GM21717 (cell line): ENCODE measurements around the gene SMARCAL1.

Experiments
- ATAC-seq: cut with Tn5 transposase; IDR thresholded peaks from one replicate; pipeline ENCODE4 v1.9.1; 2021; ENCODE audit warnings: mild to moderate bottlenecking, moderate library complexity; ENCODE audit not compliant: unreplicated experiment

The SMARCAL1 gene

DNA sequence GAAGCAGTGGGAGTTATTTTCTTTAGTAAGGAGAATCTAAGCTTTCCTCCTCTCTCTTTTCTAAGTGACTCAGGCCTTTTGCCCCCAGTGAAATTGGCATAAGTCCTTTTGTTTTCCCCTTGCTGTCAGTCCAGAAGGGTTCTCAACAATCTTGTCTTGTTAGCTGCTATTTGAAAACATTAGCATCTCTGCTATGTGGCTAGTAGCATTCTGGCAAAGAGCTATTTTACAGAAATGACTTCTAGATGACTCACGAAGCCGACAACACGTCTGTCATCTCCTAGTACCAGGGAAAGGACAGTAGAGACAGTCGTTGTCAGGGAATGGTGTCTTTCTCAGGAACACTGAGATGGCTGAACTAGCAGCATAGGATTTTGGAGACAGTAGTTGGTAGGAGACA is 14.7 kb downstream of the SMARCAL1 start:
- no peak for ATAC-seq

DNA sequence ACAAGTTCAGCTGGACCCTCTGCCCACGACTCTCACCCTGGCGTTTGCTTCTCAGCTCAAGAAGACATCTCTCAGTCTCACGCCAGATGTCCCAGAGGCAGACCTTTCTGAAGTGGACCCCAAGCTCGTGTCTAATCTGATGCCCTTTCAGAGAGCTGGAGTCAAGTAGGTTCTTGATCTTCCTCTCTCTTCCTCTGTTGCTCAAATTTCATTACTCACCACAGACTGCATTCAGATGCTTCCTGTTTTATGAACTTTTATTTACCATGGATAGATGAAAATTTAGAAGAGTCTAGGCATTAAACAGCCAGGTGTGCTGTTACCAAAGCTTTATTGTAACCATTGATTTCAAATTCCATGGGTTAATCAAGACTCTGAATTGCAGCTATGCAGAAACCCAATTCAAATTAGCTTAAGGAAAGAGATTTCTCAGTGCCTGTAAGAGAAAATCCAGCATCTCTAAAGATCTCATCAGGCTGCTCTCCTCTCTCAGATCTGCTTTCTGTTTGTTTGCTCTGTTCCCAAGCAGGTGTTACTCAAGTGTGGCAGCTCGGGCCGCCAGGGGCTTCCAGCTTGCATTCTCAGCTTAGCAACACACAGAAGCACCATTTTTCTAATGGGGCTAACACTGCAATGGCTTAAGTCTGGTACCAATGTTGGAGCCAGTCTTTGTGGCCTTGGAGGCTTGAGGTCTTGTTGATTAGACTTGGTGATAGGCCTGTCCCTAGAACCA is 16.5 kb downstream of the SMARCAL1 start:
- no peak for ATAC-seq

DNA sequence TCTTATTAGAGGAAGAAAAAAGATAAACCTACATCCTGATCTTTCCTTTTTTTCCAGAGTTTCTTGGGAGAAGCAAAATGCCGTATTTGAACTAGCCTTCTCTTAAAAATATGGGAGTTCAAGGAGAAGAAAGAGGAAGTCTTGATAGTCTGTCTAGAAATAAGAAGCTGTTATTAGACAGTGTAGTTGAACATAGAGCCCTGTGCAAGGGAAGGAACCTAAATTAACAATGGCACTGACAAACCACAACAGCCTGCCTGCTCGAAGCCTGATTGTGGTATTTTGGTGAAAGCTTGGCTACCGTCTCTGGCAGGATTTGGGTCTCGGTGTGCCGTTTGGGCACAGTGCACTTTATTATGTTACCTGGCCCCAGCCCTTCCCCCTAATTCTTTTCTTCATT is 17.1 kb downstream of the SMARCAL1 start:
- no peak for ATAC-seq

DNA sequence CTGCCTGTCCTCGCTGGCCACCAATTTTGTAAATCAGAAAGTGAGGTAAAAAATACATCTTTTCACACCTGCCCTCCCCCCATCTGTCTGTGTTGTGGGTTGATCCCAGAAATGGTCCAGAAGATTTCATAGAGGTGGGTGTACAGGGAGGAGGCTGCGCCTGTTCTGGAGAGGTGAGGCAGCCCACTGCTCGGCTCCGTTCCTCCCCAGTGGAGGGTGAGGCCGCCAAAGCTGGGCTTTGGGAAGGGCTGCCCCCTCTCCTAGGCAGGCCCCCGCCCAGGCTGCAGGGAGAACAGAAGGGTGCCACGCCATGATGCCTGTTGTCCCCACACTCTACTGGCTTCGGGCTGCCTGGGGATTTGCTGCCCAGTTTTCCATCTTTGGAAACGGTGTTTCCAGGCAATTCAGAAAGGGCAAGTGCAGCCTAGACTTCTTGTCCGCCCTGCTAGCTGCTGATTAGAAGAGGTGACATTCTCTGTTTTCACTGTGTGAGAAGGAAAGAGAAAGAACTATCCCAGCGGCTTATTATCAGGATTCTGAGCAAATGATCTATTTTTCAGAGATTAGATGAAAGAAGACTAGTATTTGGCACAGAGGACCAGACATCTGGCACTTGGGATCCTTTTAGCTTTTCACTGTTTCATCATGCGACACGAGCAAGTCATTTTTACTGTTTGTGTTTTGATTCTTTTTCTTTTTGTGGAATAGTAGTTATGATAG is 18.7 kb downstream of the SMARCAL1 start:
- no peak for ATAC-seq

DNA sequence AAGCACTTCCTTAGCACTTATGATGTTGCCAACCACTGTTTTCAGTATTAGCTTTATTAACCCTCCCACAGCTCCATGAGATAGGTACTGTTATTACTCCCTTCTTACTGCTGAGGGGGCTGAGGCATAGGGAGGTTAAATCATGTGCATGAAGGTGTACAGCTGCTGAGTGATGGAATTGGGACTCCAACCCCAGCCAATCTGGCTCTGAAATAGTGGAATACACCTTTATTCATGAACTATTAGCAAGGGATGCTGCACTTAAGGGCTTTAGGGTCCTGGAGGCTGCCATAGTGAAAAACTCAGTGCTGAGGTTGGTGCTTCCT is 19.2 kb downstream of the SMARCAL1 start:
- ATAC-seq = no peak

DNA sequence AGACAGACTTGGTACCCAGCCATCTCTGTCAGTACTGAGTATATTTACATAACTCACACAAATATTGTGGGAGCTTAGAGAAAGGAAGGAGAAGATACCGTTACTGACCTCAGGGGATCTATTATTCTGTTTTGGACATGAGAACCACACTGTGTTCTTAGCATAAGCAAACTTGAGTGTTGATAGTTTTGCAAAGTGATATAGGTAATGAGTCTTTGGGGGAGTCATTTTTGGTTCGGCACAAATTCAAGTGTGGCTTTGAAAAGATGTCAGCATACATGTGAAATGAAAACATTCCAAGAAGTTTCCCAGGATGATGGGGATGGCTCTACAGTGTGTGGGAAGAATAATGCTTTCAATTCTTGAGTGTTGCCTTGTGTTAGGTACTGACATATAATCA is 24.1 kb downstream of the SMARCAL1 start:
- ATAC-seq = no peak

DNA sequence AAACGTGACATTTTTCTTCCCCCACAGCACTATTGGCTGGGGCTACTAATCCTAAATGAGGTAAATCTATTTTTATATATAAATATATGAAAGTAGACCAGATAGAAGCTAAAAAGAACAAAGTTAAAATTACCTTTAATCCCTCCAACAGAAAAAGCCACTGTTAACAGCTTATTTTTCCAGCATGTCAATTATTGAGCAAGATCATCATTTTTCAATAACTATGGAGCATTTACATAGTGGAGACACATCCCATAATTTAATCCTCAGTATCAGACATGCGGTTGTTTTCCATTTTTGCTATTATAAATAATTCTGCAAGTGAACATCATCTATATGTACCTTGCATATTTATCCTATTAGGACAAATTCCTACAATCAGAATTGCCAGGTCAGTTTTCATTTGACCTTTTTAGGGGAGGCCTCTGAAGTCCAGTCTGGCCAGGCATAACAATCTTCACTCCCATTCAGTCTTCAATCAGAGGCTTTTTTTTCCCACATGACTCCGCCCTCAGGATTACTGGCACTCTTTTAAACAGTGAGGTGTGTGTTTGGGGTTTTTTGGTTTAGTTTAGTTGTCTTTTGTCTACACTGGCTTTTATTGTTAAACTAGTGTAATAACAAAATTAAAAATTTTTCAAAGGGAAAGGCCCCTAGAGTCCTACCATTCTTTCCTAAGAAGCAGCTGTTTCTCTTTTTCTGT is 29.2 kb downstream of the SMARCAL1 start:
- ATAC-seq = no peak

DNA sequence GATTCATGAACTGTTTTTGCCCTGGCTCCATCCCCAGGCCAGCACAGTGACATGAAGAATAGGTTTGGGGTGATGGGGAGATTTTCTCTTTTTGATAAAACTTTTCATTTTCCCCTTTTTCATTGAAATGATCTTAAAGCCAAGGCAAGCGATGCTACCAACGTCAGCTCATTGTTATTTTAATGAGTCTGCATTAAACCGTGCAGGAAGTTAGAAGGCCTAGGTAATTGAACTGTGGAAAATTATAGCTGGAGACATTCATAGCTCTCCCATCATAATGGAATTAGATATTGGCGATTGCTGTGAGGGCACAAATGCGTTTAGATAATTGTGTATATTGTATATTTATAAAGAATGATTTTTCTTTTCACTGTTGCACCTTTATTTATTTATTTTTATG is 33.2 kb downstream of the SMARCAL1 start:
- no peak for ATAC-seq

DNA sequence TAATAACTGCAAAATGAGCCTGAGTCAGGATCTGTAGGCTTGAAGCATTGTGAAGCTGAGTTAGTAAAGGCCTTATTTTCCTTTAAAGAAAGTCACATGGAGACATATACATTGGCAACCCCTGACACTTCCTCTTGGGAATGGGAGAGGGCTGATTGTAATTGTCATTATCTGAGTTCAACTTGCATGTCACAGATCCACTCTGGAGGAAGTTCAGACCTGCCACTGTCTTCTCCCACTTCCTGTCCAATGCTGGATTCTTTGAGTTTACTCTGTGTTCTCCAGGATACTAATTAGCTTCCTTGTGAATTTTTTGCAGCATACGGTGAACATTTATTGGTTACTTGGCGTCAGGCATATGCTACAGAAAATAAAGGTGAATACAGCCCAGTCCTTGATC is 34.1 kb downstream of the SMARCAL1 start:
- no peak for ATAC-seq

DNA sequence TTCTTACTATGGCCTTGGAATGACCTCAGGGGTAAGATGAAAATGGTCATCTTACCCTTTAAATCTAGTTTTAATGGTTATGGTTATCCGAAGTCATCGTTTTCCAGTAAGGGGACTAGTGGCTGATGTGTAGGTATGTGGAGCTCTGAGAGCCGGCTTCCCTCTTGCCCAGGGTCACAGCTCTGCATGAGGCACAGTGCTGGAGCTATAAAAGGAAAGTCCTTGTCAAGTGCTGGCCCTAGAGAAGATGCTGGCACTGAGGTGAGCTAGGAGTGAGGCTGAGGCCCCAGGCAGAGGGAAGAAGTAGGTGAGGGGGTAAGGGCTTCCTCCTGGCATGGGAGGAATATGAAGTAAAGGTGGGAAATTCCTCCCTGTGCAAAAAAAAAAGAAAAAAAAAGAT is 35.0 kb downstream of the SMARCAL1 start:
- ATAC-seq = no peak

DNA sequence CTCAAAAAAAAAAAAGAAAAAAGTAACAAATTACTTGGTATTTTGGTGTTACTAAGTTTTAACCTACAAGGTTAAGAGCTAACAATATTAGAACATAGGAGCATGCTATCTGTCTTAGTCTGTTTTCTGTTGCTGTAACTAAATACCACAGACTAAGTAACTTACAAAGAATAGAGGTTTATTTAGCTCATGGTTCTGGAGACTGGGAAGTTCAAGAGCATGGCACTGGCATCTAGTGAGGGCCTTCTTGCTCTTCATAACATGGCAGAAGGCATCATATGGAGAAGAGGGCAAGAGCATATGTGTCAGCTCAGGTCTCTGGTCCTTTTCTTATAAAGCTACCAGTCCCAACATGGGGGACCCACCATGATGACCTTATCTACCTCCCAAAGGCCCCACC is 36.5 kb downstream of the SMARCAL1 start:
- no peak for ATAC-seq

DNA sequence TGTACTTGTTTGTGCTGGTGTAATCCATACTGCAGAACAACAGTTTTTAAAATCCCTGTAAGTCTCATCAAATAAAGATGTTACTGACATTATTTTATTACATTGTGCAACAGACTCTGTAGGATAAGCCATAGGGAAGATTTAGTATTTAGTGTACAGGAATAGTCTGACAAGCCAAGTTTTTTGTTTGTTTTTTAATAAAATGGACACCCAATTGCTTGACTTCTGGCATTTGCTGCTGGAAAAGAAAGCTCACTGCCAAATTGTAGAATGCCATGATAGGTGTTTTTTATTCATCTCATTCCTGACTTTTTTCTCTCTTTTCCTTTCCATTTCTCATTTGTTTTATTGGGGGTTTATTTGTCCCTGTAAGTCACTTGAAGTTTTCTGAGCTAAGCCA is 38.1 kb downstream of the SMARCAL1 start:
- no peak for ATAC-seq

DNA sequence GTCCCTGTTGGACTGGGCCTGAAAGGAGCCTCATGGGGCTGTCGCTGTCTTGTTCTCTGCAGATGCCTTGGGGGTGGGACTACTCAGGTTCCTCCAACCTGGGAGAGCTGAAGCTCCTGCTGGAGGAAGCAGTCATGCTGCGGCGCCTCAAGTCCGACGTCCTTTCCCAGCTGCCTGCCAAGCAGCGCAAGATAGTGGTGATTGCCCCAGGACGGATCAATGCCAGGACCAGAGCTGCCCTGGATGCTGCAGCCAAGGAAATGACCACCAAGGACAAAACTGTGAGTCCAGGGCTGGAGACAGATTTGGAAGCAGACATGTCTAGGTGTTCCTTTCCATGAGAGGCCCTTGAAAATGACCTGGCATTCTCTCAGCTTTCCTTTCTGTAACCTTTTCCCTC is 38.5 kb downstream of the SMARCAL1 start:
- no peak for ATAC-seq

DNA sequence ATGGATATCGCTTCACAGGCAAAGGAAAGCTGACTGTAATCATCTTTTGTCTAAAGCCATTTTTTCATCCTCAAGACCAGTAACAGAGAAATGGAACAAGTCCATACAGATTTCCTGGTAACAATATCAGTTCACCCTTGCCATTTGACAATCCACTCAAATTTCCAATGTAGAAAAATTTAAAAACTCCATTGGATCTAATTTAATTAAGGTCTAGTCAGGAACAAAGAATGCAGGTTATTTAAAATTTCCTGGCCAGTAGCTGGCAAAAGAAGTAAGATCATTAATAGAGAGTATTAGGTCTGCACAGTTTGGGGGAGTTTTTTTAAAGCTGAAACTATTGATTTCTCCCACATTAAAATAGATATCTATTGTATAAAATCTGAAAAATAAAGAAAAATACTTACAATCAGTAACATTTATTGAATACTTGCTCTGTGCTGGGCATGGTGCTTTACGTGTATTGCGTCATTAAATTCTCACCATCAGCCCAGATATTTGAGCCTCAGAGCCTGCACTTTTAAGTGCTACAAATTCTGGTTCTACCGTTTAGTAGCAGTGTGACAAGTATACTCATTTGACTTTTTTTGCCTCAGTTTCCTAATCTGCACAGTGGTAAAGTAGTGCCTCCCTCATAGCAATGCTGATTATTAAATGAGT is 41.8 kb downstream of the SMARCAL1 start:
- ATAC-seq = no peak

DNA sequence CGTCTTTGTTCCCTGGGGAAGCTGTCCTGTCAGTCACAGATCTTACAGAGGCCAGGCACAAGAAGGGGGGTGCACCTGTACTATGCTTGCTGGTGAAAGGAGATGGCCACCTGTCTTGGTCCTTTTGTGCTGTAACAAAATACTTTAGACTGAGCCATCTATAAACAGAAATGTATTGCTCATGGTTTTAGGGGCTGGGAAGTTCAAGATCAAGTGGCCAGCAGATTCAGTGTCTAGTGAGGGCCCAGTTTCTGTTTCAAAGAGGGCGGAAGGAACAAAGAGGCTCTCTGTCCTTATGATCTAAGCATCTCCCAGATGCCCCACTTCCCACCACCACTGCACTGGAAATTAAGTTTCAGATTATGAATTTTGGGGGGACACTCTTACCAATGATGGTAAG is 50.9 kb downstream of the SMARCAL1 start:
- ATAC-seq = no peak

DNA sequence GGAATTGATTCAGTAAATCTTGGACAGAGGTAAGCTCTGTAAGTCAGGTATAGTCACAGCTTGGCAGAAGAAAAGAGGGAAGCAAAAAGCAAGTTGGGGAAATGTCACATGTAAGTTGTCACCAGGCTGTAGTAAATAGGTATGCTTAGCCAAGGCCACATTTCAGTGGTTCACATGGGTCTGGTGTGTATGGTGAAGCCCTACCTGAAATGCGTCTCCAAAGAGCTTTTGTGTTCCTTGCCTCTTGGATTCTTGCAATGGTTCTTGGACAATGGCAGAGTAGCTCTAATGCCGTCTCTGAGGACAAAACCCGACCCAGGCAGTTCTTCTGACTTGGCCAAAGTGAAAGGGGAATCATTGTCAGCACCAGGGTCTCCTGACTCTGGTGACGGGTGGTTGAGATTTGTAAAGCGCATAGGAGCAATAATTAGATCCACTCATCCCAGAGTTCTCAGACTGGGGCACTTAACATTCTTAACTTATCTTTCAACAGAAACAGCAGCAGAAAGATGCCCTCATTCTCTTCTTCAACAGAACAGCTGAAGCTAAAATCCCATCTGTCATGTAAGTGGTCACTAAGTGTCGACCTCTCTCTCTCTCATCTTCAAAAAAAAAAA is 51.9 kb downstream of the SMARCAL1 start:
- ATAC-seq = no peak

DNA sequence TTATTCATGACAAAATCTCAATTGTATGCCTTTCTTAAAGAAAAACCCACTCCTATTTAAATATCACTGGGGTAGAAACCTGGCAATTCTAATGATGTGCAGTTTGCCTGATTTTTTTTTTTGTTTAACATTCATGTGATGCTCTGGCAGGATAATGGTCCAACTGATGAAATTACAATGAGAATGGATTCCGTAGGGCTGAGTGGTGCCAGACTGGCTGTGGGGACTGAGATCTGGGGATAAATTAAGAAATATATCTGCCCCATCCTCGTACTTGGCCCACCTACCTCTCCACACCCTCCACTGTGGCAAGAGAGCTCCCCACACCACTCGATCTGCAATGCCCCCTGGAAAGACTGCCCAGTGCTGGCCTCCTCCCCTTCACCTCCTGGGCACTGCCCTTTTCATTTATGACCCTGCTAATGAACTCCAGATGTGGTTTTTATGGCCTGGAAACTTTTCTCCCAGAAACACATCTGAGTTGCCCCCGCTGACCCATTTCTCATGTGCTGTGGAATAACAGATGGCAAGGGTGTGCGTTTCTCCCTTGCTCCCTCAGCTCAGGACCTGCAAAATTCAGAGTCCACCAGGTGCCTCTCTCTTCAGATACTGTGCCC is 53.4 kb downstream of the SMARCAL1 start:
- ATAC-seq = no peak

DNA sequence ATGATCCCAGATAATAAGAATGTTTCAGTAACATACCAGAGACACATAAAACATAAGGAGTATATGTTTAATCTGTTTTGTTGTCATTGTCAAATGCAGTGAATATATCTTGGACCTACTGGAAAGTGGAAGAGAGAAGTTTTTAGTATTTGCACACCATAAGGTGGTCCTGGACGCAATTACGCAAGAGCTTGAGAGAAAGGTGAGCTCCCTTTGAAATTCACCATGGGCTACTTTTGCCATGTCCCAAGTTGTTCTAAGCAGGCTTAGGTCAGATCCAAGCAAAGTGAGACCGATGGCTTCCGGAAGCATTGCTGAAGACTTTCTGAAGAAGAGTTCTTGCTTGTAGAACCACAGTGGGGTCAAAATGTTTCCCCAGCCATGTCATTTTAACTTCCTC is 55.6 kb downstream of the SMARCAL1 start:
- no peak for ATAC-seq

DNA sequence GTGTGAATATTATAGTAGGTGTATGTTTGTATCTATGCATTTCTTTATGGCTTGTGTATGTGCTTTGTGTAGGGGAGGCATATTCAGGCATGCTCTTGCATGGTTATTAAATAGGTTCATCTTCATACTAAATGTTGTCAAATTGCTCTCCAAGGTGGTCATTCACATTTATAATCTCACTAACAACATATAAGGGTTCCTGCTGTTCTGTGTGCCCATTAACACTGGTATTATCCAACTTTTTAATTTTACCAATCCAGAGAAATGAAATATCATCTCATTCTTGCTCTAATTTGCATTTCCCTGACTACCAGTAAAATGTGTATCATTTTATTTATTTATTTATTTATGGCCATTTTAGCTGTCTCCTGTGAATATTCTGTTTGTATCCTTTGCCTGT is 57.4 kb downstream of the SMARCAL1 start:
- no peak for ATAC-seq

DNA sequence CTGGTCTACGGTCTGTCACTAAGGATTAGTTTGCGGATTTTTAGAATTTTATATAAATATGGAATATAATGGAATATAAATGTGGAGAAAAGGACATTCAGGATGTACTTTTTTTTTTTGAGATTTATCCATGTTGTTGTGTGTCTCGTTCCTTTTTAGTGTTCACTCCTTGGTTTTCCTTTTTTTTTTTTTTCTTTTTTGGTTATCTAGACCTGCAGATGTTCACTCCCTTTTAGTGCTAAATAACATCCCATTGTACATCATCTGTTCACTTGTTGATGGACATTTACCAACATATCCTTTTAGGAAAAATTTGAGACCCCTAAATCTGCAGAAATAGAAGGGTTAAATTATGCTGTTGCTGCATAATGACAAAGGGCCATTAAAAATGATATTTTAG is 60.9 kb downstream of the SMARCAL1 start:
- no peak for ATAC-seq
